Activated CD8-positive, alpha-beta memory T cell treated with anti-CD3 and anti-CD28 coated beads for 1 hour (primary cell): ENCODE results near the gene SMTN.

Experiments used
- DNase-seq, 2 donors: peaks; one replicate each; pipeline ENCODE4 v3.0.0-alpha.2; 2020; ENCODE audit warnings: low read depth in 1 of 2; ENCODE audit errors: extremely low read depth in 1 of 2

Gene SMTN

DNA sequence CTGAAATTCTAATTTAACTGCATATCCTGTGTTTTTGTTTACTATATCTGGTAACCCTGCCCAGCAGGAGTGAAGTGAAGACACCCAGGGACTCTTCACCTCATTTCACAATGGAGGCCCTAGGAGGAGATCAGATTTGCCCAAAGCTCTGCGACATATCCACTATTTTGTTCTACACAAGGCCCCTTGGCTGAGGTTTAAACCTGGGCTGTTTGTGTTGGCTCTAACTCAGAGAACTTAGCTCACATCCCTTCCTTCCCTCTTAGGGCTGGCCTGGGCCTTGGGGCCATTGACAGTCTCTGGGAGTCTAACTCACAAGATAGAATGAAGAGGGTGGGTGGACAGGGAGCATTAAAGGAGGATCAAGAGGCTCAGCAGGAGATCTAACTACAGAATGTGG lies 67.4 kb downstream of the SMTN start:
- no peak for DNase-seq

DNA sequence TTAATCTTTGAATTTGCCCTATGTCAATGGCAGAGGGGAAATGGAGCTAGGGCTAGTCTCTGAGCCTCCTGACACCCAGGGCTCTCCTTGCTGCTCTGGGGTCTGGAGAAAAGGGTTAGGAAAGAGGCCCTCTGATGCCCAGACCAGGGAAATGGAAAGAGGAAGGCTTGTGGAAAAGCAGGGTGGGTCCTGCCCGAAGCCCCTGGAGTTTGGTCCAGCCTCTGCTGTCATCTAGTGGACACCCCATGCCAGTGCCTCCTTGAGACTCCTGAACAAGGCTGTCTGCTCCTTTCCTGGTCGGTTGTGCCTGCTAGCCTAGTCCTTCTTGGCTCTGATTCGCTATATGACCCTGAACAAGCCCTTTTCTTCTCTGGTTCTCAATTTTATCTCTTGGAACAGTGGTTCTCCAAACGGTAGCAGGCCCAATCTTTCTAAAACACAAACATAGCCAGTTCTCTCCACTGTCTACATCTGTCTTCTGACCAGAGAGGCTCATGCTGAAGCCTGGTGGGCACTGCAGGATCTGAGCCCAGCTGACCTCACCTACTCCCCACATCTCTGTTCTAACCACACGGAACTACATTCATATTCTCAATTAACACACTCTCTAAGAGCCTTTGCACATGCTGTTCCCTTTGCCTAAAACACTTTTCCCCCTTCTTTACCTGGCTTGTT lies 68.0 kb downstream of the SMTN start:
- DNase-seq: no peak

DNA sequence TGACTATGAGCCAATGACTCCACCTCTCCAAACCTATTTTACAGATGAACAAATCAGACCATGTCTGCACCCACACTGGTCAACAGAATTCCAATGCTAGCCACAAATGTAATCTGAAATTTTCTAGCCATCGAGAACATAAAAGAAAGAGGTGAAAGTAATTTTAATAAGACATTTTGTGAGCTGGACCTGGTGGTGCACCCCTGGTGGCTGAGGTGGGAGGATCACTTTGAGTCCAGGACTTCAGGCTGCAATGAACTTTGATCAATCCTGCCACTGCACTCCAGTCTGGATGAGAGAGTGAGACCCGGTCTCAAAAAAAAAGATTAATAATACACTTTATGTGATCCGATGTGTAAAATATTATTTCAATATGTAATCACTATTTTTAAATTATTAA lies 69.5 kb downstream of the SMTN start:
- no peak for DNase-seq

DNA sequence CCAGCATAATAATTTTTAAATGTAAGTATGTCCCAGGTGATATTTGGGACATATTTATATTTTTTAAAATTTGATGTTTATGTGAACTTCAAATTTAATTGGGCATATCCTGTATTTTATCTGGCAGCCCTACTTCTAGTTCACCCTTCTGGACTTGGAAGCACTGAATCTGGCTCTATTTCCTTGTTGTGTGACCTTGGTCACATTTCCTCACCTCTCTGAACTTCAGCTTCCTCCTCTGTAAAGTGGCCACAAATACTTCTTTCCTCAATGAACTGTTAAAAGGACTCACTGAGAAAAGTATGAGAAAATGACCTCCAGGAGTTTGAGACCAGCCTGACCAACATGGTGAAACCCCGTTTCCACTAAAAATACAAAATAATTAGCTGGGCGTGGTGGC lies 70.8 kb downstream of the SMTN start:
- no peak for DNase-seq

DNA sequence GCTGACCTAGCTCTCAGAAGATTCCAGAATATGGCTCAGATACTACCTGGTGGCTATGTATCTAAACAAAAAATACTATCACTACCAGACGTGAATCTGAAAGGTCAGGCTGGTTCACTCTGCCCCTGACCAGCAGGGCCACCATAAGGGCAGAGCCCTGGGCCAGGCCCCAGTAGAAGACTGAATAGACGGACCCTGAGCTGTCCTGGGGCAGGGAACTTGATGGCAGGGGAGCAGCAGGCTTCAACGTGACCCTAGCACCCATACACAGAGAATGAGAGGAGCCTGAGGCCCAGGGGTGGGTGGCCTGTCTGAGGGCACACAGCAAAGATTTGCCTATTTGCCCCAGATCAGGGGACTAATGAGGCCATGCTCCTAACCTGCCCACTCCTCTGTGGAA lies 72.2 kb downstream of the SMTN start:
- no peak for DNase-seq
